GM20000 (cell line): ENCODE data around the gene CPE.

Experiments used
- DNase-seq: peaks from one replicate; pipeline ENCODE4 v3.0.0; 2012; ENCODE audit warnings: low spot score
- CTCF ChIP-seq: IDR thresholded peaks from 2 replicates; pipeline ENCODE4 v1.5.1; 2012; ENCODE audit warnings: mild to moderate bottlenecking, control low read depth; ENCODE audit errors: extremely low read depth, missing control alignments

CPE gene

GRCh38 chr4:165474784-165475705 lies 96.2 kb downstream of the CPE start:
- TF ChIP-seq CTCF, result no peak
- DNase-seq, result no peak

GRCh38 chr4:165475706-165476070 lies 96.9 kb downstream of the CPE start:
- TF ChIP-seq CTCF, result no peak
- no peak for DNase-seq

GRCh38 chr4:165476214-165477098 lies 97.6 kb downstream of the CPE start:
- TF ChIP-seq CTCF, result no peak
- DNase-seq, result no peak

- no peak for DNase-seq
- TF ChIP-seq CTCF, result no peak
Observed at GRCh38 chr4:165477799-165478198, 99.0 kb downstream of the CPE start.

GRCh38 chr4:165478260-165478659 lies 99.5 kb downstream of the CPE start:
- TF ChIP-seq CTCF, result no peak
- no peak for DNase-seq

GRCh38 chr4:165481053-165481835 lies 102.4 kb downstream of the CPE start:
- no peak for TF ChIP-seq CTCF
- no peak for DNase-seq
